HepG2 (cell line): ENCODE measurements around the gene COPB2. TPM values are rescaled to one million over a fixed set of nuclear protein-coding genes. Genes with fewer than 3 reads are reported as not detected.

Experiments used
- HMGXB3 ChIP-seq: sonication (generic); formaldehyde crosslinking; IDR thresholded peaks from 2 replicates; pipeline ENCODE4 v1.4.0; 2020; ENCODE audit warnings: missing genetic modification reagents, borderline replicate concordance
- HNF1A ChIP-seq, 2 experiments: sonication (generic) in 1 of 2; formaldehyde crosslinking in 1 of 2; IDR thresholded peaks; 2 replicates each; pipeline versions ENCODE4 v1.4.0 to v1.6.1; 2016 to 2020; ENCODE audit warnings: borderline replicate concordance in 1 of 2, low read depth in 1 of 2, mild to moderate bottlenecking in 1 of 2, missing genetic modification reagents in 1 of 2
- PPARG ChIP-seq: conservative IDR thresholded peaks from 2 replicates; pipeline ENCODE4 v1.6.1; 2016; ENCODE audit warnings: missing biosample characterization, missing genetic modification reagents
- SMAD9 ChIP-seq: sonication (generic); formaldehyde crosslinking; IDR thresholded peaks from 2 replicates; pipeline ENCODE4 v1.5.1; 2020; ENCODE audit warnings: mild to moderate bottlenecking, missing genetic modification reagents
- XRCC5 ChIP-seq: fragments of 200-400 bp; formaldehyde crosslinking; optimal IDR thresholded peaks from 2 replicates; pipeline ENCODE3; 2017; ENCODE audit warnings: mild to moderate bottlenecking, low read length
- ZFY ChIP-seq: sonication (generic); formaldehyde crosslinking; IDR thresholded peaks from 2 replicates; pipeline ENCODE4 v1.4.0; 2020; ENCODE audit warnings: missing genetic modification reagents
- ZNF547 ChIP-seq: sonication (generic); formaldehyde crosslinking; IDR thresholded peaks from 2 replicates; pipeline ENCODE4 v1.5.1; 2020; ENCODE audit warnings: mild to moderate bottlenecking, missing genetic modification reagents
- polyA plus RNA-seq, 8 experiments: library from polyadenylated mRNA; depleted of rRNA in 3 of 8; stranded (reverse) in 7 of 8; unstranded in 1 of 8; fragments of >200 nt; fragmentation: Illumina TruSeq in 4 of 8; extraction: Trizol in 4 of 8; gene quantifications; 2 replicates each; pipeline versions ENCODE4 v1.2.1 to v1.2.3, GENCODE V29; 2011 to 2016; ENCODE audit warnings: low read depth in 4 of 8, missing spikeins in 1 of 8, mixed read lengths in 1 of 8; ENCODE audit not compliant: insufficient read depth in 1 of 8
- total RNA-seq, 5 experiments: library from RNA; depleted of rRNA; stranded (reverse); fragments of >200 nt; fragmentation: Illumina TruSeq; extraction: Trizol; gene quantifications; 2 replicates each; pipeline ENCODE4 v1.2.3, GENCODE V29; 2016; ENCODE audit warnings: low read depth in 1 of 5

Gene COPB2
- total and polyA plus RNA-seq, 2 of the 13 experiments (the other 11 are each of a cell fraction or from before 2014, with no cell fraction given), result 83.3 to 217 TPM

- no peak for TF ChIP-seq HNF1A (IDR thresholded peaks at IDR 0.05; ENCODE audit: low read depth)
- TF ChIP-seq HNF1A (CRISPR knock-in tag; IDR thresholded peaks at IDR 0.05; ENCODE audit: borderline replicate concordance), result no peak
- TF ChIP-seq ZNF547 (CRISPR knock-in tag), result no peak
- TF ChIP-seq SMAD9, result no peak
- no peak for TF ChIP-seq ZFY (CRISPR knock-in tag)
- TF ChIP-seq XRCC5, result no peak
- no peak for TF ChIP-seq PPARG (CRISPR knock-in tag)
- TF ChIP-seq HMGXB3 (CRISPR knock-in tag), result no peak
These were observed 65.0 kb downstream of the COPB2 start (continued) for GRCh38 chr3:139324456-139324855.
